ENCODE measurements around the gene PIGM.

The PIGM gene

DNA sequence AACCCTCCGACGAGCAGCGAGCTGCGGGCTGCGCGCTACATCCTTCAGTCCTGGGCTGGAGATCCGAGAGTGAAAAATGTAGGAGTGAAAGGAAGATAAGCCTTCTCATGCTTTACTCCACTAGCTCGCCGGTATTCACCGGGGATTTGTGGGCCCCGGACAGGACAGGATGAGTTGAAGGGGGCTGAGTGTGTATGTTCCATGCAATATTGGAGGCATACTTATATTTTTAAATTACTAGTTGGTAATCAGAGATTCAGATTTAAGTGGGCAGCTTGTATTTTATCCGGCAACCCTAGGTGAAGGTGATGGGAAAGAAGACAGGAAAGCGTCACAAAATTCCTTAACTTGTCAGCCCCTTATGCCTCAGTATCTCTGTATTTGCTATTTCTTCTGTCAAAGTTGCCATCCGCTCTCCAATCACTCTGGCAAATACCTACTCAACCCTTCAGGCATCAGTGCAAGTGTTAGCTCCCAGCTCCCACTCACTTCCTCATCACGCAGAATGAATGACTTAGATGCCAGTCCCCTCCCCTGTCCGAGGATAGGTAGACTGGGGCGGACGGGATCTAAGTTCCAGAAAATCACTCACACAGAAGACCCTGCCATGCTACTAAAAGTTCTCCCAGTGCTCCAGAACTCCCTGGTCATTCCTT is 503 bp upstream of the PIGM start:
- H3K4me3 Mint-ChIP-seq = peak overlapping the region; percentile 92 to 98 (median 92)
- H3K27me3 Mint-ChIP-seq (ENCODE audit: low read depth) = peaks cover 19% of the 10 kb centered on the region
- H3K9me3 Mint-ChIP-seq = no peaks in the 10 kb centered on the region
- TF ChIP-seq, protein P1, sequence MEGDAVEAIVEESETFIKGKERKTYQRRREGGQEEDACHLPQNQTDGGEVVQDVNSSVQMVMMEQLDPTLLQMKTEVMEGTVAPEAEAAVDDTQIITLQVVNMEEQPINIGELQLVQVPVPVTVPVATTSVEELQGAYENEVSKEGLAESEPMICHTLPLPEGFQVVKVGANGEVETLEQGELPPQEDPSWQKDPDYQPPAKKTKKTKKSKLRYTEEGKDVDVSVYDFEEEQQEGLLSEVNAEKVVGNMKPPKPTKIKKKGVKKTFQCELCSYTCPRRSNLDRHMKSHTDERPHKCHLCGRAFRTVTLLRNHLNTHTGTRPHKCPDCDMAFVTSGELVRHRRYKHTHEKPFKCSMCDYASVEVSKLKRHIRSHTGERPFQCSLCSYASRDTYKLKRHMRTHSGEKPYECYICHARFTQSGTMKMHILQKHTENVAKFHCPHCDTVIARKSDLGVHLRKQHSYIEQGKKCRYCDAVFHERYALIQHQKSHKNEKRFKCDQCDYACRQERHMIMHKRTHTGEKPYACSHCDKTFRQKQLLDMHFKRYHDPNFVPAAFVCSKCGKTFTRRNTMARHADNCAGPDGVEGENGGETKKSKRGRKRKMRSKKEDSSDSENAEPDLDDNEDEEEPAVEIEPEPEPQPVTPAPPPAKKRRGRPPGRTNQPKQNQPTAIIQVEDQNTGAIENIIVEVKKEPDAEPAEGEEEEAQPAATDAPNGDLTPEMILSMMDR (IDR thresholded peaks at IDR 0.05; ENCODE audit: unreplicated experiment in 3 of 3) = no peak
- peaks cover 23% of the 10 kb centered on the region for H3K4me1 Mint-ChIP-seq
- H3K27ac Mint-ChIP-seq = peak overlapping the region; percentile 72 to 96 (median 95)
- H3K36me3 Mint-ChIP-seq (ENCODE audit: low read depth) = peaks cover 3% of the 10 kb centered on the region

DNA sequence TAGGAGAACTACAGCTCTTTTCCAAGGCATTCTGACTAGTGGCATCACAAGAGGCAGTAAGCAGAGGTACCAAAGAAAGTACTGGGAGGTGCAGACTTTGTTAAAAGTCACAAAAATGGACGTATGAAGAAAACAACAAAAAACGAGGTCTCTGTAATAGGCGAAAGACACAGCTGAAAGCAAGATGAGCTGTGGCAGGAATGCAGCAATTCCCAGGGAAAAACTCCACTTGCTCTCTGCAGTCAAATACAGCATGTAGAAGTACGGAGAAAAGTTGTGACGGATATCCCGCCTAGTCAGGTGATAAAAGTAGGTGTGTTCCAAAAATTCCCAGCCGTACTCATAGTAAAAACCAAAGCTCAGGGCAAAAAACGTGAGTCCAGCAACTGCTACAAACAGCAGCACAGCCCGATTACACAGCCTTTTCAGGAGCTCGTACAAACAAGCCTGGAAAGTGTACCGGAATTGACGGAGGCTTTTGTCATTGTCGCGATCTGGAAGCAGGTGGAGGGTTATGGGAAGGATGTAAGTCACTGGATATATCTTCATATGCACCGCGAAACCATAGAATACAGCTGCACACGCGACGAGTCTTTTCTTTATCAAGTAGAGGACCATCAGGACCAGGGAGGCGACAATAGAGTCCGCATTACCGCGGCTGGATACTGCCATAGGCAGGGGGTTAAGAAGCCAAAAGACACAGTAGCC is 979 bp downstream of the PIGM start:
- Mint-ChIP-seq H3K4me3 (peak overlapping the region; percentile 92 to 98 (median 92)), H3K9me3 (no peaks in the 10 kb centered on the region), H3K36me3 (ENCODE audit: low read depth) (peaks cover 3% of the 10 kb centered on the region), H3K4me1 (peaks cover 23% of the 10 kb centered on the region), H3K27me3 (ENCODE audit: low read depth) (peaks cover 15% of the 10 kb centered on the region), H3K27ac (peak overlapping the region; percentile 72 to 96 (median 95))
- TF ChIP-seq, protein P1 (IDR thresholded peaks at IDR 0.05; ENCODE audit: unreplicated experiment in 3 of 3) = no peak

DNA sequence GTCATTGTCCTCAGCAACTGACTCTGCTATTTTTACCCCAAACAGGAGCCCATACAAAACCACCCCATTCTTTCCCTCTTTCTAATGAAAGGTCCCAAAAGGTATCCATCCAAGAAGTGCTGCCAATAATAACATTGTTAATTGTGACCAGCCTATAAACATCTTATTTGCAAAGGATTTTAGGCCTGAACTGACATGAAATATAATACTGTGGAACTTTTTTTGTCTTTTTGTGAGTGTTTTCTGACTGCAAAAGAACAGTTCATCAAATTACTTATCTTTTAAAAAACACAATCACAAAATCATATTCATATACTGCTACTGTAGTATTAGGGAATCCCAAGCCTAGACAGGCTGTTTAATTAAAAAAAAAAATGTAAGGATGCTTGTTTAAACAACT is 3.4 kb downstream of the PIGM start:
- peaks cover 3% of the 10 kb centered on the region for H3K36me3 Mint-ChIP-seq (ENCODE audit: low read depth)
- peaks cover 31% of the 10 kb centered on the region for H3K4me1 Mint-ChIP-seq
- H3K27ac Mint-ChIP-seq = no peak overlapping the region
- no peaks in the 10 kb centered on the region for H3K9me3 Mint-ChIP-seq
- H3K4me3 Mint-ChIP-seq = no peak overlapping the region
- TF ChIP-seq, protein P1 (IDR thresholded peaks at IDR 0.05; ENCODE audit: unreplicated experiment in 3 of 3) = no peak
- H3K27me3 Mint-ChIP-seq (ENCODE audit: low read depth) = no peaks in the 10 kb centered on the region

DNA sequence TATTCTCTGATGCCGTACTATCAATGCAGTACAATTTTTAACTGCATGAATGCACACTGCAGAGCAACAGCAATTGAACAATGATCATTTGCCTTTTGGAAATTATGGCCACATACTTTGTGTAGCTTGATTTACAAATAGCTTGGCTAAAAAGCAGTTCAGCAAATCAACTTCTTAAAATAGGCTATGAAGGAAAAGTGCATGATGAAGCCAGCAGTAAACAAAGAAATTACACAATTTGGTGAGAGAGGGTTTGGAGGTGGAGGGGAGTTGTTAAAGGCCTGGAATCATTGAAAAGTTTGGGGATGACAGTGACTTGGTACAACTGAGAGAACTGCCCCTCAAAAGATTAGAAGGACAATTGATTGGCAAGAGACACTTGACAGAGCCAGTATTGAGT is 6.5 kb downstream of the PIGM start:
- TF ChIP-seq, protein P1 (IDR thresholded peaks at IDR 0.05; ENCODE audit: unreplicated experiment in 3 of 3) = no peak
- H3K9me3 Mint-ChIP-seq = no peaks in the 10 kb centered on the region
- H3K36me3 Mint-ChIP-seq (ENCODE audit: low read depth) = peaks cover 3% of the 10 kb centered on the region
- no peak overlapping the region for H3K27ac Mint-ChIP-seq
- peaks cover 13% of the 10 kb centered on the region for H3K4me1 Mint-ChIP-seq
- H3K4me3 Mint-ChIP-seq = no peak overlapping the region
- no peaks in the 10 kb centered on the region for H3K27me3 Mint-ChIP-seq (ENCODE audit: low read depth)

DNA sequence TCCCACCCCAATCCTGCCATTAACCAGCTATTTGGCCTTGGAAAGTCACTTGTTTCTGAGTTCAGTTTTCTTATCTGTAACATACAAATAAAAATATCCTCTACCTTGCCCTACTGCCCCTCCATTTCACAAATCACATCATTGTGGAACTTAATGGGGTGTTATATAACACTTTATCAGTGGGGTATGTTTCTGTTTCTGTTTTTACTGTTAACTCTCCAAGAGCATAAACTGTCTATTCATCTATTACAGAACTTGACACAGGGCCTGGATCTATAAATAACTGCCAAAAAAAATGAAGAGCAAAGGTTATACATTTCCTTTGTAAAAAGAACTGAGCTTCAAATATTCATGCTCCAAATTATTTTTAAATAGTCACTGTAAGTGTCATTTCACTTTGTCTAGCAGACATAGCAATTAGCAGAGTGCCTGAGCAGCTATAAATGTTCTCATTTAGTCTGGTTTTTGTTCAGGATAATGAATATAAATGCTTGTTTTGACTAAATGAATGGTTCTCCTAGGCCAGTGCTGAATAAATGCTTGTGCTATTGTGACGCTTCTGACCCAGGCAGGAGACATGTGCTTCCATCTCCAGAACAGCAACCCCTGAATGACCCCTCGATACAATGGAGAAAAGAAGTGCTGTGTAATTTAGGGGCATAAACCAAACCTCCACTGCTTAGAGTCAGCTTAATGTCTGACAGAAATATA is 7.4 kb downstream of the PIGM start:
- TF ChIP-seq, protein P1 (IDR thresholded peaks at IDR 0.05; ENCODE audit: unreplicated experiment in 3 of 3) = no peak
- peaks cover 11% of the 10 kb centered on the region for H3K4me1 Mint-ChIP-seq

More for the DNA sequence above, 7.4 kb downstream of the PIGM start:
- H3K27me3 Mint-ChIP-seq (ENCODE audit: low read depth) = no peaks in the 10 kb centered on the region
- no peak overlapping the region for H3K27ac Mint-ChIP-seq
- no peaks in the 10 kb centered on the region for H3K9me3 Mint-ChIP-seq
- no peak overlapping the region for H3K4me3 Mint-ChIP-seq
- peaks cover 3% of the 10 kb centered on the region for H3K36me3 Mint-ChIP-seq (ENCODE audit: low read depth)
